Fibroblast of lung (primary cell): Measurements from ENCODE around the gene CLCN7. TPM values are rescaled to one million over a fixed set of nuclear protein-coding genes. Genes with fewer than 3 reads are reported as not detected.

Experiments
- DNase-seq, 2 donors: peaks; one replicate each; pipeline versions ENCODE4 v3.0.0 to v3.0.0-alpha.2; 2010; ENCODE audit warnings: low read depth in 2 of 2
- H2AFZ ChIP-seq: 2 replicates; pipeline ENCODE4 v1.5.1; 2012; ENCODE audit warnings: low read length, control low read depth, inconsistent platforms
- H3K27ac ChIP-seq: 2 replicates; pipeline ENCODE4 v1.5.1; 2011; ENCODE audit warnings: low read length, control low read depth; ENCODE audit not compliant: insufficient read depth
- H3K27me3 ChIP-seq: 2 replicates; pipeline ENCODE4 v1.5.1; 2011; ENCODE audit warnings: mild to moderate bottlenecking, low read length; ENCODE audit not compliant: control insufficient read depth, insufficient read depth
- H3K36me3 ChIP-seq: 2 replicates; pipeline ENCODE4 v1.5.1; 2011; ENCODE audit warnings: low read length; ENCODE audit not compliant: control insufficient read depth, insufficient read depth
- H3K4me1 ChIP-seq: 2 replicates; pipeline ENCODE4 v1.5.1; 2011; ENCODE audit warnings: low read length; ENCODE audit not compliant: control insufficient read depth, insufficient read depth; ENCODE audit errors: extremely low read depth
- H3K4me2 ChIP-seq: 2 replicates; pipeline ENCODE4 v1.5.1; 2011; ENCODE audit warnings: low read length, control low read depth; ENCODE audit not compliant: insufficient read depth; ENCODE audit errors: extremely low read depth
- H3K4me3 ChIP-seq, 4 experiments: fragments of 200-600 bp in 1 of 4; sonication (generic) in 1 of 4; replicated peaks in 1 of 4; 2 replicates each; pipeline ENCODE4 v1.5.1; 2011 to 2016; ENCODE audit warnings: low read length in 4 of 4, low read depth in 3 of 4, mild to moderate bottlenecking in 3 of 4, control low read depth in 2 of 4, inconsistent platforms in 1 of 4, mixed read lengths in 1 of 4; ENCODE audit not compliant: insufficient read depth in 1 of 4; ENCODE audit errors: control extremely low read depth in 1 of 4
- H3K79me2 ChIP-seq: 2 replicates; pipeline ENCODE4 v1.5.1; 2012; ENCODE audit warnings: mild to moderate bottlenecking, low read length, inconsistent platforms; ENCODE audit not compliant: control insufficient read depth, insufficient read depth
- H3K9ac ChIP-seq: 2 replicates; pipeline ENCODE4 v1.5.1; 2011; ENCODE audit warnings: mild to moderate bottlenecking, low read length, control low read depth; ENCODE audit not compliant: insufficient read depth
- H3K9me3 ChIP-seq: 2 replicates; pipeline ENCODE4 v1.5.1; 2012; ENCODE audit warnings: low read depth, low read length; ENCODE audit not compliant: control insufficient read depth, insufficient read depth
- H4K20me1 ChIP-seq: 2 replicates; pipeline ENCODE4 v1.5.1; 2011; ENCODE audit warnings: low read length; ENCODE audit not compliant: control insufficient read depth, insufficient read depth; ENCODE audit errors: extremely low read depth
- EZH2 ChIP-seq: IDR thresholded peaks from 2 replicates; pipeline ENCODE4 v1.5.1; 2012; ENCODE audit warnings: low read length, control low read depth, mild to moderate bottlenecking; ENCODE audit errors: missing control alignments
- polyA plus RNA-seq, 2 donors: library from polyadenylated mRNA; depleted of rRNA in 1 of 2; stranded (reverse) in 1 of 2; unstranded in 1 of 2; fragments of >200 nt; gene quantifications; 2 replicates each; pipeline ENCODE4 v1.2.1, GENCODE V29; 2011 to 2012; ENCODE audit warnings: missing spikeins in 1 of 2
- total RNA-seq: library from RNA; depleted of rRNA; stranded (reverse); fragments of >200 nt; gene quantifications from 2 replicates; pipeline ENCODE4 v1.2.1, GENCODE V29; 2014
- TF ChIP-seq, protein P1 (sequence below), 2 donors: IDR thresholded peaks in 1 of 2; conservative IDR thresholded peaks in 1 of 2; 1 replicate in 1 of 2; 2 replicates in 1 of 2; pipeline ENCODE4 v1.5.1; 2011 to 2012; ENCODE audit warnings: low read length in 2 of 2, control low read depth in 1 of 2, inconsistent platforms in 1 of 2, low read depth in 1 of 2, mild to moderate bottlenecking in 1 of 2

Gene CLCN7
- total and polyA plus RNA-seq, 2 donors (not counting 1 experiment from before 2014, with no cell fraction given) = 25.0 to 83.4 TPM

DNA sequence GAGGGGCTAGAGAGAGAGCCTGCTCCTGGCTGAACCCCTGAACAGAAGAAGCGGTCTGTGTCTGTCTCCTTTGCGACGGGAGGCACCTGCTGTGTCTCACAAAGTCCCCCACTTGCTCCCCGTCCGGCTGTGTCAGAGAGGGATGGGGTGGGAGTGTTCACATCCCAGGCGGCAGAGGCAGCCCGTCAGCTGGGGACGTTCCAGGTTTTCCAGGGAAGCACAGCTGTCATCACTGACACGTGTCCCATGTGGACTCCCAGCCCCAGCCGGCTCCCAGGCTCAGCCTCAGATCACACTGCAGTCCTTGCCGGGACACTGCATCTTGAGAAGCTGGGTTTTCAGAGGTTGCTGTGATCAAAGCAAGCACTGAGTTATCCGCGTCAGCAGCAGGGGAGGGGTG, 19.9 kb upstream of the CLCN7 start:
- Histone ChIP-seq H3K36me3 (peaks cover 12% of the 10 kb centered on the region), H3K4me3 (peak overlapping the region in 2 of 4 experiments; percentile 18 to 80)
- TF ChIP-seq EZH2 = no peak
- TF ChIP-seq, protein P1, sequence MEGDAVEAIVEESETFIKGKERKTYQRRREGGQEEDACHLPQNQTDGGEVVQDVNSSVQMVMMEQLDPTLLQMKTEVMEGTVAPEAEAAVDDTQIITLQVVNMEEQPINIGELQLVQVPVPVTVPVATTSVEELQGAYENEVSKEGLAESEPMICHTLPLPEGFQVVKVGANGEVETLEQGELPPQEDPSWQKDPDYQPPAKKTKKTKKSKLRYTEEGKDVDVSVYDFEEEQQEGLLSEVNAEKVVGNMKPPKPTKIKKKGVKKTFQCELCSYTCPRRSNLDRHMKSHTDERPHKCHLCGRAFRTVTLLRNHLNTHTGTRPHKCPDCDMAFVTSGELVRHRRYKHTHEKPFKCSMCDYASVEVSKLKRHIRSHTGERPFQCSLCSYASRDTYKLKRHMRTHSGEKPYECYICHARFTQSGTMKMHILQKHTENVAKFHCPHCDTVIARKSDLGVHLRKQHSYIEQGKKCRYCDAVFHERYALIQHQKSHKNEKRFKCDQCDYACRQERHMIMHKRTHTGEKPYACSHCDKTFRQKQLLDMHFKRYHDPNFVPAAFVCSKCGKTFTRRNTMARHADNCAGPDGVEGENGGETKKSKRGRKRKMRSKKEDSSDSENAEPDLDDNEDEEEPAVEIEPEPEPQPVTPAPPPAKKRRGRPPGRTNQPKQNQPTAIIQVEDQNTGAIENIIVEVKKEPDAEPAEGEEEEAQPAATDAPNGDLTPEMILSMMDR (conservative IDR thresholded peaks at IDR 0.05 in 1 of 2, IDR thresholded peaks at IDR 0.05 in 1 of 2; ENCODE audit: low read depth in 1 of 2, low read length in 2 of 2) = no peak

DNA sequence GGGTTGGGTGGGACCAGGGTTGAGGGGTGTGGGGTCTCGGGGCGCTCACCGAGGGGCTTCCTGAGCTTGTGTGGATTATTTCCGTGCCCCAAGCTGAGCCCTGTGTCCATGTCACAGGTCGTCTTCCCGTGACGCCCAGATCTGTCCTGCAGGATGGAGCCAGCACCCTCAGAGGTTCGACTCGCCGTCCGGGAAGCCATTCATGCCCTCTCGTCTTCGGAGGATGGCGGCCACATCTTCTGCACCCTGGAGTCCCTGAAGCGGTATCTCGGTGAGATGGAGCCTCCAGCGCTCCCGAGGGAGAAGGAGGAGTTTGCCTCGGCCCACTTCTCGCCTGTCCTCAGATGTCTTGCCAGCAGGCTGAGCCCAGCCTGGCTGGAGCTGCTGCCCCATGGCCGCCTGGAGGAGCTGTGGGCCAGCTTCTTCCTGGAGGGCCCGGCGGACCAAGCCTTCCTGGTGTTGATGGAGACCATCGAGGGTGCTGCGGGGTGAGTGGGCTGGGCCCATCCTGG, 19.4 kb upstream of the CLCN7 start:
- no peak for TF ChIP-seq EZH2
- TF ChIP-seq, protein P1 (conservative IDR thresholded peaks at IDR 0.05 in 1 of 2, IDR thresholded peaks at IDR 0.05 in 1 of 2; ENCODE audit: low read depth in 1 of 2, low read length in 2 of 2) = peak; percentile 74 to 75
- Histone ChIP-seq H3K4me1 (no peaks in the 10 kb centered on the region), H3K4me2 (peak overlapping the region; percentile 99), H3K36me3 (peaks cover 11% of the 10 kb centered on the region), H3K79me2 (peaks cover 12% of the 10 kb centered on the region), H3K27ac (peak overlapping the region; percentile 91), H3K9me3 (no peaks in the 10 kb centered on the region), H2AFZ (peak overlapping the region; percentile 55), H3K4me3 (peak overlapping the region; percentile 63 to 89 (median 84)), H3K27me3 (no peaks in the 10 kb centered on the region), H4K20me1 (no peaks in the 10 kb centered on the region), H3K9ac (peak overlapping the region; percentile 99)
- peak; percentile 65 to 74 for DNase-seq

More for the DNA sequence above, 19.9 kb upstream of the CLCN7 start:
- Histone ChIP-seq H3K4me2 (peak overlapping the region; percentile 70), H3K27me3 (no peaks in the 10 kb centered on the region), H3K4me1 (no peaks in the 10 kb centered on the region), H4K20me1 (no peaks in the 10 kb centered on the region), H3K27ac (no peak overlapping the region), H3K9ac (no peak overlapping the region), H2AFZ (no peak overlapping the region), H3K79me2 (peaks cover 12% of the 10 kb centered on the region), H3K9me3 (no peaks in the 10 kb centered on the region)
- peak in 1 of 2 donors; percentile 6 for DNase-seq

DNA sequence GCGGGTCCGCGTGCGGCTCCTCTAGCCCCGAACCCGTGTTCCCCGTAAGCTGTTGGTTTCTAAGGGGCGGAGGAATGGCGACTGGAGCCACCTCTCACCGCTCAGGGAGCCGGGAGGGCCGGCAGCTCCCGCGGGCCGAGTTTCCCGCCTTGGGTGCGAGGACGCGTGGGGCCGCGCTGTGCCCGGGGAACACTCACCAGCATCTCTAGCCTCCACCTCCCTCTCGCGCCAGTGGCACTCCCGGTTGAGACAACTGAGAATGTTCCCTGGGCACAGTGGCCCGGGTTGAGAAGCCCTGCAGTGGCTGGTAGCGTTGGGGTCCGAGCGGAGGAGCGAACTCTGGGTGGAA, 18.9 kb upstream of the CLCN7 start:
- peak overlapping the region; percentile 49 for H2AFZ ChIP-seq
- no peaks in the 10 kb centered on the region for H3K27me3 ChIP-seq
- no peaks in the 10 kb centered on the region for H4K20me1 ChIP-seq
- peak overlapping the region; percentile 63 to 89 (median 84) for H3K4me3 ChIP-seq
- H3K79me2 ChIP-seq = peaks cover 12% of the 10 kb centered on the region
- no peak for TF ChIP-seq EZH2
- TF ChIP-seq, protein P1 (conservative IDR thresholded peaks at IDR 0.05 in 1 of 2, IDR thresholded peaks at IDR 0.05 in 1 of 2; ENCODE audit: low read depth in 1 of 2, low read length in 2 of 2) = no peak
- peak overlapping the region; percentile 99 for H3K9ac ChIP-seq
- H3K4me1 ChIP-seq = no peaks in the 10 kb centered on the region
- H3K36me3 ChIP-seq = peaks cover 7% of the 10 kb centered on the region
- DNase-seq = no peak
- peak overlapping the region; percentile 99 for H3K4me2 ChIP-seq
- H3K27ac ChIP-seq = peak overlapping the region; percentile 91
- H3K9me3 ChIP-seq = no peaks in the 10 kb centered on the region
